CD4-positive, alpha-beta T cell treated with Interleukin-15 for 1 hour (primary cell): ENCODE measurements around the gene TIMM29.

Experiments used
- DNase-seq: peaks from one replicate; pipeline ENCODE4 v3.0.0-alpha.2; 2020

TIMM29 gene

GRCh38 chr19:10928563-10929401 is at the start of gene TIMM29, which contains the start of gene YIPF2:
Gene TIMM29 (plus strand): TSS chr19:10928811. CDS start chr19:10928823, 12 bp downstream.
Gene YIPF2 (minus strand): TSS chr19:10928639. CDS start chr19:10928410, 229 bp downstream.
- DNase-seq: peak; percentile 97

- DNase-seq: no peak
Measured at GRCh38 chr19:10881403-10882107, 47.1 kb upstream of the TIMM29 start.

- no peak for DNase-seq
Measured at GRCh38 chr19:10882108-10882457, 46.5 kb upstream of the TIMM29 start.

DNA sequence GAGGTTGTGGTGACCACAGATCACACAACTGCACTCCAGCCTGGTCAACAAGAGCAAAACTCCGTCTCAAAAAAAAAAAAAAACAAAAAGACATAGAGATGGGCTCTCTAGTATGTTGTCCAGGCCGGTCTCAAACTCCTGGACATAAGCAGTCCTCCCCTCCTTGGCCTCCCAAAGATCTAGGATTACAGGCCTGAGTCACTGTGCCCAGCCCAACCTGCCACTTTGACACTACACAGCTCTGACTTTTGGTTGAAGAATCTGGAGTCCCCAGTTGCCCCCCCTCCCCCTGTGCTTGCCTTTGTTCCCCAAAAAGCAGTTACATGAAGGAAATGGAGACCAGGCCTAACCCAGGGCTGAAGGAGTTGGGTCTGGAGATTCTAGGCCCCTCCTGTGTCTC is 44.3 kb upstream of the TIMM29 start:
- no peak for DNase-seq

DNA sequence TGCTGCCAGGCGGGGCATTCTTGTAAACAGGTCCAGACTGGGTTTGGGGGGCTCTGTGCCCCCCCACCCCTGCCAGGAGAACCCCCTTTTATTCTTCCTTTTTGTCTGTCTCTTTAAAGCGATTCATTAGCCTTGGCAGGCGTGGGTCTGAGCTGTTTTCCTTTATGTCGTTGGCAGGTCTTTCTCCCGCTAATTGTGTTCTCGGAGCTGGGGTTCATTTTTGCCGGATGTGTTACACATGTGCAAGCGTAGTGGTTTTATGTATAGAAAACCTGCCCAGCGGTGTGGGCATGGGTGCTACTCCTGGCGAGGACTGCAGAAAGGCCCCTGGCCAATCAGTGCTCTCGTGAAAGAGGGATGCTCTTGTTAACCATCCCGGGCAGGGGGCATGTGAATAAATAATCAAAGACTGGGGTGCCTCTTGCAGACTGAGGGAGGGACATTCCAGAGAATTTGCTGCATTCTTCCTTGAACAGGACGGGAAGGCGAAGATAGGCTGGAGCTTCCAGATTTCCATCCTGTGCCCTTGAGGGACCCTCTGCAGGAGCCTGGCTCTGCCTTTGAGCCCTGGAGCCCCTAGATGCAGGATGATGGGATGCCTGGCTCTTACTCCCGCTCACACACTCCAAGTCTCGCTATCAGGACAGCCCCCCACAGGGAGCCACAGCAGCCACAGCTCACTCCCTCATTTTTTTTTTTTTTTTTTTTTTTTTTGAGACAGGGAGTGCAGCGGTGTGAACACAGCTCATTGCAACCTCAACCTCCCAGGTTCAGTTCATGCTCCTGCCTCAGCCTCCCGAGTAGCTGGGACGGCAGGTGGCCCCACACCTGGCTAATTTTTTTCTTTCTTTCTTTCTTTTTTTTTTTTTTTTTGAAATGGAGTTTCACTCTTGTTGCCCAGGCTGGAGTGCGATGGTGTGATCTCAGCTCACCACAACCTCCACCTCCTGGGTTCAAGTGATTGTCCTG is 43.1 kb upstream of the TIMM29 start:
- no peak for DNase-seq

- no peak for DNase-seq
Measured at GRCh38 chr19:10887616-10888367, 40.8 kb upstream of the TIMM29 start.

GRCh38 chr19:10888421-10888866 is 40.2 kb upstream of the TIMM29 start:
- no peak for DNase-seq

- no peak for DNase-seq
Measured at GRCh38 chr19:10889880-10890279, 38.7 kb upstream of the TIMM29 start.

- no peak for DNase-seq
Measured at GRCh38 chr19:10891405-10892086, 37.1 kb upstream of the TIMM29 start.

- DNase-seq: no peak
Measured at GRCh38 chr19:10892256-10892655, 36.4 kb upstream of the TIMM29 start.

DNA sequence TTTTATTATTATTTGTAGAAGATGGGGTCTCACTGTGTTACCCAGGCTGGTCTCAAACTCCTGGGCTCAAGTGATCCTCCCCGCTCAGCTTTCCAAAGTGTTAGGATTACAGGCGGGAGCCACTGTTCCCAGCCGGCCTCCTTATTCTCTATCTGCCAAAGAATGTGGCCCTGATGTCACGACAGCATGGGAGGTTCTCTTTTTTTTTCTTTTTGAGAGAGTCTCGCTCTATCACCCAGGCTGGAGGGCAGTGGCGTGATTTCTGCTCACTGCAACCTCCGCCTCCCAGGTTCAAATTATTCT is 33.7 kb upstream of the TIMM29 start:
- DNase-seq: no peak

DNA sequence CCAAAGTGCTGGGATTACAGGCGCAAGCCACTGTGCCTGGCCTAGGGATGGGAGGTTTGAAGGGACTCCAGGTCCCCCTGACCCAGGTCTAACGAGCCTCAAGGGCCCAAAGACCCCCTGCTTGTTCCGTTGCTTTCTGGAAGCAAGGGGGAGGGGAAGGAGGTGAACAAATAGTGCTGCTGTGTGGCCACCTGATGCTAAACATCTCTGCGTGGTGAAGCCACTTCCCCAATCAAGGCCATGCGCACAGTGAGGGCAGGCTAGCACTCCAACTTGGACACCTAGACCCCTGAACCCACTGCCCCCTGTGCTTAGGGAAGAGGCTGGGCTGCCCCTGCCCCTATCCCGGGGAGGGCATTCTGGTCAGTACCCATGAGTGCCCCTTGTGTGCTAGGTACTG is 33.2 kb upstream of the TIMM29 start:
- DNase-seq: no peak

DNA sequence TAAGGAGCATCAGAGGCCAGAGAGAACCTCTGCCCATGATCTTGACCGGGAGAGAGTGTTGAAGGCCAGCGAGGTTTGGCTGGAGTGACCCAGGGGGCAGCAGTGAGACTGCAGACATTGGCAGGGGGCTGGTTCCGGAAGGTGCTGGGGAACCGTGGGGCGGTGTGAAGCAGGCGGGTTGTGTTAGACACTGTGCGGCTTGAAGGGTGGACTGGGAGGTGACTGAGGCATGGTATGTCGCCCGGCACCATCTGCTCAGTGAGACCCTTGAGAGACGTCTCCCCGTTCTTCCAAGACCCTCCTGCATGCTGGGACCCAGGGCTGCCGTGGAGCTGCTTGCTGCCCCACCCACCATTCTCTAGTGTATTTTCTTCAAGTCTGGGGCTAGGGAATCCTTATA is 32.7 kb upstream of the TIMM29 start:
- DNase-seq: no peak

GRCh38 chr19:10896851-10897526 is 31.6 kb upstream of the TIMM29 start:
- DNase-seq: no peak

DNA sequence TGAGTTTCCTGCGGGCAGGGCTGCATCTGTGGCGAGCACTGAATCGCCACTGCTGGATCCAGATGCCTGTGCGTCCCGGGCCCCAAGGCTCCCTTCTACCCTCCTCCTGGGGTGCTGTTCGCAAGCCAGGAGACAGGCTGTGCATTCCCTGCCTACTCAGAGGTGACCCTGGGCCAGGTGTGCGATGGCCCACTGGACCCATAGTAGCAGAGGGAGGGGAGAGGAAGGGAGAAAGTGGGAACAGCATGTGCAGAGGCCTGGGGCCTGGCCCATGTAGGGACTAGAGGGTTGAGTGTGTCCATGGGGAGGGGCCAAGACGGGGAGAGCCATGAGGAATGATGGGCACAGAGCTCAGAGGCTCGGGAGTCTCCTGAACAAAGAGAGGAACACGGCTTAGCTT is 30.0 kb upstream of the TIMM29 start:
- DNase-seq: no peak

DNA sequence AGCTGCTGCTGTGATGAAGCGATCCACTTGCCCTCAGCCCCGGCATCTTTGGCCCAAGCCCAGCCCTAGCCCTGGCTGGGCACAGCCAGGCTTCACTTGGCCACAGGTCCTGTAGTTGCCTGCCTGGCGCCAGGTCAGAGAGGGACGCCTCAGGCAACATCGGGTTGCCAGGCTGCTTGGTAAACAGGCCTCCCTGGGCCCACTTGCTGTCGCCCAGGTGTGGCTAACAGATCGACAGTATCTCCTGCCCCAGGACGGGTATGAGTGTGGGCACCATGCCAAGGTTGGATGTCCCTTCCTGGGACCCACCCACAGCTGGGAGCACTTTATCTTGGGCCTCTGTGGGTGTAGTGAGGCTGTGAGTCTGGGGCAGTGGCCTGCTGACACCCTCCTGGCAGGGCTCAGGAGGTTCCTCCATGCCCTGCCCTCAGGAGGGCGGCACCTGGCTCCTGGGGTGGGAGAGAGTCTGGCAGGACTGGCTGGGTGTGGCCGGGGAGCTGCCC is 29.4 kb upstream of the TIMM29 start:
- no peak for DNase-seq

DNA sequence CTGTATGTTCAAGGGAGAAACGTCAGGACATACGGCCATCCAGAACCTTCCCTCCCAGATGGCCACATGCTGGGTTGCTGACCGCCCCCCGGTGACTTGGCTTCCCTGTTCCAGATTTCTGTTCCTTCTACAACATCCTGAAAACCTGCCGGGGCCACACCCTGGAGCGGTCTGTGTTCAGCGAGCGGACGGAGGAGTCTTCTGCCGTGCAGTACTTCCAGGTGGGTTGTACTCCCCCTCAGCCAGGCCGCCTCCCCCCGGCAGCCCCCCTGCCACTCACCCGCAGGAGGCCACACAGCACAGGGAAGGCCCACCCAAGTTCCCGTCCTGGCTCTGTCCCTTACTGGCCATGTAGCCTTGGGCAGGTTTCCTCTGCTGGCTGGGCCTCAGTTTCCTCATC is 20.7 kb upstream of the TIMM29 start:
- DNase-seq: no peak

DNA sequence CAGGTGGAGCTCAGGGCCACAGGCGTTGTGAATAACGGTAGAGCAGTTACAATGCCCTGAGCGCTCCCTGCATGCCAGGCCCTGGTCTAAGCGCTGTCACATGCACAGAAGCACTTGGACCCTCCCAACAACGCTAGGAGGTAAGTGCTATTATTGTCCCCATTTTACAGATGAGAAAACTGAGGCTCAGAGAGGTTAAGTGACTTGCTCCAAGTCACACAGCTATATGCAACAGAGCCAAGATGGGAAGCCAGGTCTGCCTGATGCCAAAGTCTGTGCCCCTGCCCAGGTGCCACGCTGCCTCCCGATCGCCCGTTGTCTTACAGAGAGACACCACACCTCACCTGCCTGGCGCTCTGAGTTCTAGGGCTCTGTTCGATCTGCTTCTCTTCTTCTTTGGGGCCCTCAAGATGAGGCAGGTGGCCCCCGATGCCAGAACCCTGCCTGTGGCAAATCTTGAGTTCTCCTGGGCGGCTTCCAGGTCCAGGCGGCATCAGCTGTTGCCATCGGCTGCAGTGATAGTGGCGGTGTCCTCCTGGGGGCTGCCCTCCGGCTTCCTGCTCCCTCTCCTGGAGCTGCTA is 20.1 kb upstream of the TIMM29 start:
- DNase-seq: no peak

DNA sequence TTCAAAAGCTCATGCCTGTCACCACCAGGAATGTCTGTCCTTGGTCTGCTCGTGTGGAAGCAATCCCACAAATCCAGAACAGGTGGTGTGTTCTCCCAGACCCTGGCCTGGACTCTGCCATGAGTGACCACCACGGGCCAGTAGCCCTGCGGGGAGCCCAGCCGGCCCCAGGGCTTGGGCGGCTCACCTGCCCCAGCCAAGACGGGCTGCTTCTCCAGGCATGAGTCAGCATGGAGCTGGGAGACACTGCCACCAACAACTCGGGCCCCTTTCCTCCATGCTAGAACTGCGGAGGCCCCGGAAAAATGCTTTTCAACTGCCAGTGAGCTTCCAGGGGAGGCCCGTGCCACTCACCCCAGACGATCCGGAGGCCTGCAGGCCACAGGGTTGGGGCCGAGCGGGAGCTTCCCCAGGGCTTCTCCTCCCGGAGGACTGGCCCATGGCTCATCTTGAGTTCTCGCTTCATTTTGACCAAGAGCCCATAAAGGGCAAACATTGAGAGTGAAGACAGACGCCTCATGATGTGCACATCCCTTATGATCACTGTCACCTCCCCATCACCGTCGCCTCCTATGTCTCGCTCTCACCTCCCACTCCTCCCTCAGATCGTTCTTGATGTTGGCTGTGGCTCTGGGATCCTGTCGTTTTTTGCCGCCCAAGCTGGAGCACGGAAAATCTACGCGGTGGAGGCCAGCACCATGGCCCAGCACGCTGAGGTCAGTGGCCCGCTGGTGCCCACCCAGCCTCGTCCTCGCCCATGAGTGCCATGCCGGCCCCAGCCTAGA is 16.8 kb upstream of the TIMM29 start:
- DNase-seq: no peak

DNA sequence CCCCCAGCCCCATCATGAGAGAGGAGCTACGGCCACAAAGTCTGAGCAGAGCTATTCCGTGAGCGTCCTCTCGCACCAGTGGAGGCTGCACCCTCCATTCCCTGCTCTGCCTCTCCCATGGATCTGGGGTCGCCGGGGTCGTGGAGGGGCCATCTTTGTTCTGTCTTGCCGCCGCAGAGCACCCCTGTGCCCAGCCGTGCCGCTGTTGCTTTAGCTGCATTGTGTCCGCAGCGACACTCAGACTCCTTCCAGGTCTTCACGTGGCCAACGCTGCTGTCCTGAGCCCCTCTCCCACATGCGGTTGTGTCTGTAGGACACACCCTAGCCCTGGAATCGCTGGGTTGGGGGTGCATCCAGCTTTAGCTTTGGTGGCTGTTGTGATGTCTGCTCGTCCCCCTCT is 16.0 kb upstream of the TIMM29 start:
- no peak for DNase-seq
